Peyer's patch (tissue), 4 donors: ENCODE measurements around the gene ECM1. TPM values are rescaled to one million over a fixed set of nuclear protein-coding genes. Genes with fewer than 3 reads are reported as not detected.

Experiments used
- DNase-seq, 3 donors: peaks; one replicate each; pipeline ENCODE4 v3.0.0-alpha.2; 2017 to 2019
- H3K27ac ChIP-seq, 4 donors: fragments of 200-600 bp; sonication (generic); one replicate each; pipeline ENCODE4 v1.5.1; 2016 to 2019
- H3K27me3 ChIP-seq, 2 donors: fragments of 200-600 bp; sonication (generic); one replicate each; pipeline ENCODE4 v1.5.1; 2019
- H3K36me3 ChIP-seq, 3 donors: fragments of 200-600 bp; sonication (generic); one replicate each; pipeline ENCODE4 v1.5.1; 2016 to 2019
- H3K4me1 ChIP-seq, 4 donors: fragments of 200-600 bp; sonication (generic); one replicate each; pipeline ENCODE4 v1.5.1; 2016 to 2019
- H3K4me3 ChIP-seq, 4 donors: fragments of 200-600 bp; sonication (generic); 1 replicate in 3 of 4; 2 replicates in 1 of 4; pipeline ENCODE4 v1.5.1; 2016 to 2019; ENCODE audit warnings: mild to moderate bottlenecking in 1 of 4
- H3K9me3 ChIP-seq, 4 donors: fragments of 200-600 bp; sonication (generic); one replicate each; pipeline ENCODE4 v1.5.1; 2016 to 2019; ENCODE audit warnings: mild to moderate bottlenecking in 1 of 4
- CTCF ChIP-seq, 6 experiments: fragments of 450-650 bp in 4 of 6; fragments of 200-600 bp in 2 of 6; sonication (generic) in 1 of 6; IDR thresholded peaks; one replicate each; pipeline ENCODE4 v1.5.1; 2017 to 2019; ENCODE audit warnings: antibody characterized with exemption in 6 of 6, mild to moderate bottlenecking in 3 of 6, moderate library complexity in 1 of 6
- POLR2A ChIP-seq, 2 donors: fragments of 450-650 bp; IDR thresholded peaks; one replicate each; pipeline ENCODE4 v1.5.1; 2017; ENCODE audit warnings: antibody characterized with exemption in 2 of 2, mild to moderate bottlenecking in 2 of 2, moderate library complexity in 2 of 2
- total RNA-seq, 4 donors: library from RNA; depleted of rRNA; stranded (reverse); fragments of >200 nt; gene quantifications; one replicate each; pipeline ENCODE4 v1.1.0, GENCODE V29; 2016

The ECM1 gene
- total RNA-seq, 4 donors from 2014 or later = 1.4 to 11.6 (median 9.6) TPM

GRCh38 chr1:150512846-150513245 lies 4.9 kb downstream of the ECM1 start:
- H3K4me1 ChIP-seq = peaks cover 0 to 11% (median 4%) of the 10 kb centered on the region in 4 donors

GRCh38 chr1:150513351-150513791 lies 5.5 kb downstream of the ECM1 start:
- no peak overlapping the region for H3K27ac ChIP-seq
- DNase-seq = no peak
- TF ChIP-seq CTCF (IDR thresholded peaks at IDR 0.05) (no peak), POLR2A (IDR thresholded peaks at IDR 0.05) (no peak)
- H3K9me3 ChIP-seq = no peaks in the 10 kb centered on the region
- H3K4me3 ChIP-seq = no peak overlapping the region
- no peaks in the 10 kb centered on the region for H3K27me3 ChIP-seq
- peaks cover 0 to 7% (median 4%) of the 10 kb centered on the region in 4 donors for H3K4me1 ChIP-seq
- peaks cover 0 to 5% (median 0%) of the 10 kb centered on the region in 3 donors for H3K36me3 ChIP-seq

More at GRCh38 chr1:150512846-150513245, 4.9 kb downstream of the ECM1 start:
- peaks cover 0 to 5% (median 0%) of the 10 kb centered on the region in 3 donors for H3K36me3 ChIP-seq
- no peak overlapping the region for H3K4me3 ChIP-seq
- no peaks in the 10 kb centered on the region for H3K27me3 ChIP-seq
- no peak for TF ChIP-seq CTCF (IDR thresholded peaks at IDR 0.05)
- no peak for DNase-seq
- H3K9me3 ChIP-seq = no peaks in the 10 kb centered on the region
- H3K27ac ChIP-seq = no peak overlapping the region

- Histone ChIP-seq H3K4me1 (peaks cover 0 to 7% (median 4%) of the 10 kb centered on the region in 4 donors), H3K27ac (no peak overlapping the region), H3K9me3 (no peaks in the 10 kb centered on the region), H3K27me3 (no peaks in the 10 kb centered on the region), H3K4me3 (no peak overlapping the region), H3K36me3 (peaks cover 0 to 5% (median 0%) of the 10 kb centered on the region in 3 donors)
- DNase-seq = no peak
- TF ChIP-seq CTCF (IDR thresholded peaks at IDR 0.05) = no peak
- no peak for TF ChIP-seq POLR2A (IDR thresholded peaks at IDR 0.05)
Observed at GRCh38 chr1:150514260-150514659, 6.4 kb downstream of the ECM1 start.

GRCh38 chr1:150514913-150515327 lies 7.0 kb downstream of the ECM1 start:
- H3K9me3 ChIP-seq = no peaks in the 10 kb centered on the region
- peaks cover 0 to 5% (median 0%) of the 10 kb centered on the region in 3 donors for H3K36me3 ChIP-seq
- H3K4me1 ChIP-seq = peaks cover 0 to 7% (median 4%) of the 10 kb centered on the region in 4 donors
- H3K27ac ChIP-seq = peak overlapping the region; percentile 33 to 86 (median 81)
- H3K4me3 ChIP-seq = peak overlapping the region; percentile 53 to 68 (median 62)
- DNase-seq = peak in 1 of 3 donors; percentile 19
- no peaks in the 10 kb centered on the region for H3K27me3 ChIP-seq
- no peak for TF ChIP-seq CTCF (IDR thresholded peaks at IDR 0.05)
- no peak for TF ChIP-seq POLR2A (IDR thresholded peaks at IDR 0.05)

- peak within 1 kb of the TSS; percentile 53 to 68 (median 62) for H3K4me3 ChIP-seq
- H3K4me1 ChIP-seq = peaks cover 0 to 7% (median 4%) of the 10 kb centered on the region in 4 donors
- peaks cover 0 to 5% (median 0%) of the 10 kb centered on the region in 3 donors for H3K36me3 ChIP-seq
- no peaks in the 10 kb centered on the region for H3K9me3 ChIP-seq
- TF ChIP-seq CTCF (IDR thresholded peaks at IDR 0.05) = peak in 3 of 6 experiments; percentile 16 to 33 (median 25)
- peak; percentile 15 to 23 for TF ChIP-seq POLR2A (IDR thresholded peaks at IDR 0.05)
- DNase-seq = peak; percentile 91 to 97 (median 96)
- peak within 1 kb of the TSS; percentile 48 to 86 (median 81) for H3K27ac ChIP-seq
- H3K27me3 ChIP-seq = no peaks in the 10 kb centered on the region
Observed at GRCh38 chr1:150515328-150516049, 7.6 kb downstream of the ECM1 start, which contains the start of gene FALEC. Gene FALEC (plus strand): TSS chr1:150515752.
